GM19438 (cell line): ENCODE results near the gene DAB1.

Experiments
- ATAC-seq: cut with Tn5 transposase; IDR thresholded peaks from one replicate; pipeline ENCODE4 v1.9.1; 2021; ENCODE audit warnings: low read depth; ENCODE audit not compliant: unreplicated experiment

DAB1 gene

GRCh38 chr1:57418971-57419370 is 4.9 kb downstream of the DAB1 start:
- ATAC-seq, result no peak

- no peak for ATAC-seq
Observed at GRCh38 chr1:57411262-57411661, 12.6 kb downstream of the DAB1 start.

GRCh38 chr1:57410508-57410907 is 13.4 kb downstream of the DAB1 start:
- ATAC-seq, result no peak

GRCh38 chr1:57407928-57408327 is 15.9 kb downstream of the DAB1 start:
- ATAC-seq, result no peak

GRCh38 chr1:57406428-57406970 is 17.4 kb downstream of the DAB1 start:
- ATAC-seq, result no peak

GRCh38 chr1:57404884-57405283 is 19.0 kb downstream of the DAB1 start:
- ATAC-seq, result no peak

GRCh38 chr1:57403201-57403600 is 20.7 kb downstream of the DAB1 start:
- no peak for ATAC-seq

- no peak for ATAC-seq
Observed at GRCh38 chr1:57401671-57402070, 22.2 kb downstream of the DAB1 start.

GRCh38 chr1:57400048-57400447 is 23.8 kb downstream of the DAB1 start:
- no peak for ATAC-seq

GRCh38 chr1:57393058-57393584 is 30.7 kb downstream of the DAB1 start:
- no peak for ATAC-seq

GRCh38 chr1:57385336-57385735 is 38.5 kb downstream of the DAB1 start:
- no peak for ATAC-seq

GRCh38 chr1:57384901-57385300 is 39.0 kb downstream of the DAB1 start:
- no peak for ATAC-seq

- no peak for ATAC-seq
Observed at GRCh38 chr1:57384284-57384683, 39.6 kb downstream of the DAB1 start.

- ATAC-seq, result no peak
Observed at GRCh38 chr1:57381871-57382270, 42.0 kb downstream of the DAB1 start.

GRCh38 chr1:57381426-57381825 is 42.4 kb downstream of the DAB1 start:
- no peak for ATAC-seq

- ATAC-seq, result no peak
Observed at GRCh38 chr1:57380923-57381322, 42.9 kb downstream of the DAB1 start.

GRCh38 chr1:57378534-57378933 is 45.3 kb downstream of the DAB1 start:
- ATAC-seq, result no peak

- no peak for ATAC-seq
Observed at GRCh38 chr1:57377339-57378139, 46.3 kb downstream of the DAB1 start.

- no peak for ATAC-seq
Observed at GRCh38 chr1:57376041-57376440, 47.8 kb downstream of the DAB1 start.

GRCh38 chr1:57369889-57370288 is 54.0 kb downstream of the DAB1 start:
- no peak for ATAC-seq

GRCh38 chr1:57367945-57368344 is 55.9 kb downstream of the DAB1 start:
- no peak for ATAC-seq

- no peak for ATAC-seq
Observed at GRCh38 chr1:57363643-57364042, 60.2 kb downstream of the DAB1 start.
